NCI-H1930 (cell line): ENCODE results near the gene COPS4.

Experiments used
- DNase-seq, 2 experiments: peaks; one replicate each; lab custom pipeline; 2025; lab: John Stamatoyannopoulos, UW

Gene COPS4

DNA sequence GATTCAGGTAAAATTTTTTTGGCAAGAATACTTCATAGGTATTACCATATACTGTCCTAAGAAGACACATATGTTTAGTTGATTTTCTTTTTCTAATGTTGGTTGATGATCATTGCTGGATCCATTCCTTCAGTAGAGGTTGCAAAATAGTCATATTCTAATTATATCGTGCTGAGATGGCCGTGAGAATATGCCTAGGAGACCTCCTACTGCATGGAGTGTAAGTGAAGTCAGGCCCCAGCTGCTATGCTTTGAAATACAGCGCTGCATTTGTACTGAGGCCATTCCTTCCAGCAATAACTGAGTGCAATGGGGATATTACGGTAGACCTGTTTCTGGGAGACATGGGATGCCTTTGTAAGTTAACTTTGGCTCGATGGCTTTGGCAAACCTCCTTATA, 86.3 kb downstream of the COPS4 start:
- DNase-seq, result no peak

DNA sequence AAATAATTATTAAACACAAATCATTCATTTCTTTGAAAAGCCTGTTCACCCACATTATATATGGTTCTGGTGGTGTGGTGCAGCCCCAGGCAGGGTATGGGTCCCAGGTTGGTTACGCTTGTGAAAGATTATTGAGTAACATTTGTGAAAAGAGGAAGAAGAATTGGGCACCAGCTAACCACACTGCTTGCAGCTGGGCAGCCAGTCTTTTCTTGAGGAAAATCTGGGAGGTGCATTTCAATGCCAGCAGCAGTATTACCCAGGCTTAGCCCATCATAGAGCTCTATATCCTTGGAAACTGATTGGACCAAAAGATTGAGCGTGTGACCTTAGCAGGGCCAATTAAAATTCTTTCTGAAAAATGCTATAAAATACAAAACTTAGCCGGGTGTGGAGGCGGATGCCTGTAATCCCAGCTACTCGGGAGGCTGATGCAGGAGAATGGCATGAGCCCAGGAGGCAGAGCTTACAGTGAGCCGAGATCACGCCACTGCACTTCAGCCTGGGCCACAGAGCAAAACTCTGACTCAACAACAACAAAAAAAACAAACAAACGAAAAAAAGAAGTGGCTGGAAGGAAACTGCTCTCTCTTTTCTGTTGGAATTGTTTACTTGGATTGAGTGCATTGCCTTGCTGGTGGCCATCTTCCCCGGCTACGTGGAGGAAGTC, 89.3 kb downstream of the COPS4 start:
- DNase-seq, result no peak
